OCI-LY7 (cell line): ENCODE data around the gene ROMO1. TPM values are rescaled to one million over a fixed set of nuclear protein-coding genes. Genes with fewer than 3 reads are reported as not detected.

Source experiments
- BruUV-seq: library from RNA; stranded (reverse); fragments of 400-500 nt; replicated peaks from 2 replicates; lab custom pipeline; 2021; lab: Mats Ljungman, UMichigan
- CTCF ChIA-PET: fragments of 300-600 bp; sonication (Branson Sonifier 250); formaldehyde crosslinking; loops from one replicate; lab custom pipeline; 2022; ENCODE audit warnings: antibody characterized with exemption; ENCODE audit not compliant: unreplicated experiment; lab: Charles Lee
- POLR2A ChIA-PET: fragments of 300-600 bp; sonication (Branson Sonifier 250); formaldehyde crosslinking; loops from one replicate; lab custom pipeline; 2022; ENCODE audit warnings: antibody characterized with exemption; lab: Charles Lee
- DNase-seq: peaks from one replicate; pipeline ENCODE4 v3.0.0-alpha.2; 2015; ENCODE audit warnings: low spot score
- H2AFZ ChIP-seq: fragments of 200-600 bp; sonication (generic), shearing (Covaris generic); 2 replicates; pipeline ENCODE4 v1.6.1; 2014; ENCODE audit warnings: mild to moderate bottlenecking, antibody characterized with exemption, low read length, moderate library complexity
- H3K27ac ChIP-seq: fragments of 200-600 bp; sonication (generic); 2 replicates; pipeline ENCODE4 v1.5.1; 2014; ENCODE audit warnings: mixed run types, low read depth, mild to moderate bottlenecking, moderate library complexity, low read length, inconsistent platforms; ENCODE audit not compliant: poor library complexity, severe bottlenecking
- H3K36me3 ChIP-seq: fragments of 200-600 bp; sonication (generic); 2 replicates; pipeline ENCODE4 v1.6.1; 2014; ENCODE audit warnings: mild to moderate bottlenecking, antibody characterized with exemption, low read length, moderate library complexity, mixed read lengths; ENCODE audit not compliant: insufficient read depth
- H3K4me1 ChIP-seq: fragments of 200-600 bp; sonication (generic); 2 replicates; pipeline ENCODE4 v1.5.1; 2014; ENCODE audit warnings: mild to moderate bottlenecking, low read length; ENCODE audit not compliant: insufficient read depth, poor library complexity, severe bottlenecking
- H3K4me2 ChIP-seq: fragments of 200-600 bp; sonication (generic); 2 replicates; pipeline ENCODE4 v1.6.1; 2014; ENCODE audit warnings: mild to moderate bottlenecking, low read length
- H3K4me3 ChIP-seq: fragments of 200-600 bp; sonication (generic); 2 replicates; pipeline ENCODE4 v1.5.1; 2014; ENCODE audit warnings: mild to moderate bottlenecking, low read depth, low read length; ENCODE audit not compliant: poor library complexity, severe bottlenecking
- H3K79me2 ChIP-seq: fragments of 200-600 bp; sonication (generic); 2 replicates; pipeline ENCODE4 v1.6.1; 2016; ENCODE audit warnings: low read depth, mild to moderate bottlenecking, low read length, moderate library complexity, mixed read lengths; ENCODE audit not compliant: insufficient read depth
- H3K9me2 ChIP-seq: fragments of 200-600 bp; sonication (generic); 2 replicates; pipeline ENCODE4 v1.6.1; 2016; ENCODE audit warnings: mild to moderate bottlenecking, low read length, mixed read lengths; ENCODE audit not compliant: insufficient read depth
- H3K9me3 ChIP-seq: fragments of 200-600 bp; sonication (generic); 2 replicates; pipeline ENCODE4 v1.6.1; 2014; ENCODE audit warnings: mild to moderate bottlenecking, mixed run types, low read length, mixed read lengths
- H4K20me1 ChIP-seq: fragments of 200-600 bp; sonication (generic); 2 replicates; pipeline ENCODE4 v1.6.1; 2014; ENCODE audit warnings: mild to moderate bottlenecking, antibody characterized with exemption, low read length, moderate library complexity, mixed read lengths; ENCODE audit not compliant: insufficient read depth
- CTCF ChIP-seq: fragments of 200-600 bp; sonication (generic); conservative IDR thresholded peaks from 2 replicates; pipeline ENCODE4 v1.5.1; 2014; ENCODE audit warnings: mild to moderate bottlenecking, antibody characterized with exemption, low read length, moderate library complexity, mixed read lengths
- EZH2phosphoT487 ChIP-seq: fragments of 200-600 bp; sonication (generic); IDR thresholded peaks from 2 replicates; pipeline ENCODE4 v1.6.1; 2018; ENCODE audit warnings: low read depth, borderline replicate concordance, mild to moderate bottlenecking, mixed run types, antibody characterized with exemption, low read length, moderate library complexity, mixed read lengths
- intact Hi-C: fragments of 100-400 bp; cut with micrococcal nuclease; formaldehyde crosslinking; loops from one replicate; pipeline ENCODE4 v1.10.0; 2022; ENCODE audit not compliant: unreplicated experiment
- total RNA-seq, 2 experiments: library from RNA; depleted of rRNA in 1 of 2; stranded (reverse); fragments of >200 nt in 1 of 2; shearing (Covaris generic) in 1 of 2; gene quantifications; 2 replicates each; pipeline ENCODE4 v1.2.3, GENCODE V29; 2014 to 2022

ROMO1 gene
- total RNA-seq, 2 experiments from 2014 or later = 164 to 393 TPM

- H3K79me2 ChIP-seq = peaks cover 5% of the 10 kb centered on the region
- TF ChIP-seq EZH2phosphoT487 (no peak), CTCF (no peak)
- peaks cover 4% of the 10 kb centered on the region for H3K4me1 ChIP-seq
- no peaks in the 10 kb centered on the region for H4K20me1 ChIP-seq
- no peak overlapping the region for H3K27ac ChIP-seq
- H3K4me3 ChIP-seq = no peak overlapping the region
- intact Hi-C loops = loop anchor here (10.0 kb wide), 1 partner anchor 104 kb away; no protein-coding TSS in a partner anchor
- no peaks in the 10 kb centered on the region for H3K9me3 ChIP-seq
- TSS peak; percentile 73 for BruUV-seq
- ChIA-PET POLR2A (interaction anchor here (0.6 kb wide), 1 partner anchor 100 kb away, joined by 5 read pairs; no protein-coding TSS in a partner anchor), CTCF (no interaction called here)
- no peak overlapping the region for H2AFZ ChIP-seq
- no peak for DNase-seq
- H3K36me3 ChIP-seq = peaks cover 55% of the 10 kb centered on the region
- no peaks in the 10 kb centered on the region for H3K9me2 ChIP-seq
- H3K4me2 ChIP-seq = no peak overlapping the region
Observed at GRCh38 chr20:35669221-35669620, 30.0 kb upstream of the ROMO1 start.

DNA sequence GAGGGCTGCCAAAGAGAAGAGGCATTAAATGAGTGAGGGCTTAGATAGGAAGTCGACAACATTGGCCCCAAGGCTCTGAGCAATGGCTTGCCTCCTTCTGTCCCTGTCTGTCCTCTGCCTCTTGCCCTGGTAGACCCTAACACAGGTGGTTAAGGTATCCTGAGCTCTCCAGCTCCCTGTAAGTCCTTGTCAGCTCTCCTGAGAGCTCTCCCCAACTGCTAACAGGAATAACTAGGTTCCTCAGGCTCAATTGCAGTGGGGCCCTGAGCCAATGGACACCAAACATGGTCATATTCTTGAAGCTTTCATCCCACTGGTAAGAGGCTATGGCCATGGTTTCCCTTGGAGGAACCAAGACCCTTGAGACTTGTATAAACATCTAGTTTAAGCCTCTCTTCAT, 29.5 kb upstream of the ROMO1 start:
- DNase-seq = no peak
- no peak overlapping the region for H3K4me3 ChIP-seq
- no TSS peak for BruUV-seq
- H2AFZ ChIP-seq = no peak overlapping the region
- POLR2A ChIA-PET = no interaction called here
- no peak overlapping the region for H3K4me2 ChIP-seq
- H3K9me2 ChIP-seq = no peaks in the 10 kb centered on the region
- TF ChIP-seq EZH2phosphoT487 = no peak
- no peak for TF ChIP-seq CTCF
- H3K9me3 ChIP-seq = no peaks in the 10 kb centered on the region
- H3K27ac ChIP-seq = no peak overlapping the region
- H3K4me1 ChIP-seq = peaks cover 4% of the 10 kb centered on the region
- CTCF ChIA-PET = no interaction called here
- no peaks in the 10 kb centered on the region for H4K20me1 ChIP-seq
- peaks cover under 1% of the 10 kb centered on the region; the same call in 1 of the 2 replicates for H3K79me2 ChIP-seq
- H3K36me3 ChIP-seq = peaks cover 59% of the 10 kb centered on the region
- intact Hi-C loops = loop anchor here (10.0 kb wide), 1 partner anchor 105 kb away; no protein-coding TSS in a partner anchor

DNA sequence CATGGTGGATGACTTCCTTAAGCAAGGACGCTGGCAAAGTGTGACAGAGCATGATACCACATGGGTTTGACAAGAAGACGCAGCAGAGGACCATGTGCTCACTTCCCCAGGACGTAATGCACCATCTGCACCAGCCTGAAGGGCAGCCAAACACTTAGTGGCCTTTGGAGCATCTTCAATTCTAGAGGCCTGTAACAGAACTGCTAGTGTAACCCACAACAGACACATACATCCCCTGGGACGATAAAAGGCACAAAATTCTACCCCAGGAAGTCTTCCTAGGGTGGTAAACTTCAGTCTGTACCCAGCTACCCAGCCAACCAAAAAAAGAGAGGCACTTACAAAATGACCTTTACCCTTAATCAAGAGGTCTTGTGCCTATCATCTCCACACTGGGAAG, 25.3 kb upstream of the ROMO1 start:
- H3K4me1 ChIP-seq = no peaks in the 10 kb centered on the region
- no TSS peak for BruUV-seq
- intact Hi-C loops = no loop called here
- no peak for DNase-seq
- H3K9me2 ChIP-seq = no peaks in the 10 kb centered on the region
- H4K20me1 ChIP-seq = no peaks in the 10 kb centered on the region
- no peaks in the 10 kb centered on the region for H3K9me3 ChIP-seq
- no peaks in the 10 kb centered on the region for H3K79me2 ChIP-seq
- H3K4me3 ChIP-seq = no peak overlapping the region
- ChIA-PET POLR2A (no interaction called here), CTCF (no interaction called here)
- no peak overlapping the region for H3K27ac ChIP-seq
- H3K4me2 ChIP-seq = no peak overlapping the region
- TF ChIP-seq EZH2phosphoT487 = no peak
- no peak for TF ChIP-seq CTCF
- peaks cover 46% of the 10 kb centered on the region for H3K36me3 ChIP-seq
- H2AFZ ChIP-seq = no peak overlapping the region
